Measurements from ENCODE around the gene EID3. TPM values are rescaled to one million over a fixed set of nuclear protein-coding genes. Genes with fewer than 3 reads are reported as not detected.
"Not testable (repeated sequence)": the region's sequence is repeated elsewhere in the genome, so short reads cannot be mapped to it uniquely, and the experiment has no call there.

EID3 gene
- total RNA-seq, 2 donors from 2014 or later = 9.0 to 17.9 TPM

- H3K4me3 Mint-ChIP-seq = no peak overlapping the region
- H3K36me3 Mint-ChIP-seq = no peaks in the 10 kb centered on the region
- DNase-seq (ENCODE audit: low spot score) (no peak), ATAC-seq (no peak)
- no peaks in the 10 kb centered on the region for H3K9me3 Mint-ChIP-seq
- peaks cover 9 to 13% of the 10 kb centered on the region in 2 donors for H3K4me1 Mint-ChIP-seq (ENCODE audit: low read depth in 2 of 2)
- peaks cover 10 to 20% of the 10 kb centered on the region in 2 donors for H3K27me3 Mint-ChIP-seq
- H3K27ac Mint-ChIP-seq = no peak overlapping the region
These were observed 22.7 kb upstream of the EID3 start for GRCh38 chr12:104280717-104281458.

GRCh38 chr12:104281636-104282035 lies 21.9 kb upstream of the EID3 start:
- H3K9me3 Mint-ChIP-seq = no peaks in the 10 kb centered on the region
- H3K27ac Mint-ChIP-seq = no peak overlapping the region
- H3K4me3 Mint-ChIP-seq = no peak overlapping the region
- H3K27me3 Mint-ChIP-seq = peaks cover 10 to 20% of the 10 kb centered on the region in 2 donors
- no peak for ATAC-seq
- peaks cover 9 to 13% of the 10 kb centered on the region in 2 donors for H3K4me1 Mint-ChIP-seq (ENCODE audit: low read depth in 2 of 2)
- no peak for DNase-seq (ENCODE audit: low spot score)
- no peaks in the 10 kb centered on the region for H3K36me3 Mint-ChIP-seq

- no peaks in the 10 kb centered on the region for H3K9me3 Mint-ChIP-seq
- H3K27me3 Mint-ChIP-seq = peaks cover 10 to 20% of the 10 kb centered on the region in 2 donors
- H3K36me3 Mint-ChIP-seq = no peaks in the 10 kb centered on the region
- ATAC-seq = no peak
- no peak overlapping the region for H3K27ac Mint-ChIP-seq
- no peak overlapping the region for H3K4me3 Mint-ChIP-seq
- peaks cover 13 to 17% of the 10 kb centered on the region in 2 donors for H3K4me1 Mint-ChIP-seq (ENCODE audit: low read depth in 2 of 2)
- DNase-seq (ENCODE audit: low spot score) = no peak
These were observed 21.4 kb upstream of the EID3 start for GRCh38 chr12:104282109-104282508.

GRCh38 chr12:104285740-104286515 lies 17.6 kb upstream of the EID3 start:
- H3K4me3 Mint-ChIP-seq = peak overlapping the region; percentile 97
- peak overlapping the region; percentile 99 to 100 for H3K27ac Mint-ChIP-seq
- peaks cover 30 to 36% of the 10 kb centered on the region in 2 donors for H3K4me1 Mint-ChIP-seq (ENCODE audit: low read depth in 2 of 2)
- ATAC-seq = no peak
- no peak for DNase-seq (ENCODE audit: low spot score)
- H3K27me3 Mint-ChIP-seq = peaks cover 5 to 11% of the 10 kb centered on the region in 2 donors
- H3K9me3 Mint-ChIP-seq = no peaks in the 10 kb centered on the region
- no peaks in the 10 kb centered on the region for H3K36me3 Mint-ChIP-seq

GRCh38 chr12:104286516-104287482 lies 16.7 kb upstream of the EID3 start:
- Mint-ChIP-seq H3K27me3 (peaks cover 0 to 2% of the 10 kb centered on the region in 2 donors), H3K27ac (peak overlapping the region; percentile 99 to 100), H3K36me3 (no peaks in the 10 kb centered on the region), H3K4me3 (peak overlapping the region; percentile 97), H3K9me3 (no peaks in the 10 kb centered on the region), H3K4me1 (ENCODE audit: low read depth in 2 of 2) (peaks cover 30 to 36% of the 10 kb centered on the region in 2 donors)
- peak; percentile 93 for DNase-seq (ENCODE audit: low spot score)
- peak; percentile 95 to 97 for ATAC-seq

- Mint-ChIP-seq H3K4me1 (ENCODE audit: low read depth in 2 of 2) (peaks cover 36 to 50% of the 10 kb centered on the region in 2 donors), H3K36me3 (peaks cover 12% of the 10 kb centered on the region), H3K4me3 (peak overlapping the region; percentile 97), H3K27ac (peak overlapping the region; percentile 99 to 100), H3K9me3 (no peaks in the 10 kb centered on the region), H3K27me3 (no peaks in the 10 kb centered on the region)
- peak; percentile 77 to 82 for ATAC-seq
- DNase-seq (ENCODE audit: low spot score) = peak; percentile 92
These were observed 14.8 kb upstream of the EID3 start for GRCh38 chr12:104288635-104289274.

- no peaks in the 10 kb centered on the region for H3K27me3 Mint-ChIP-seq
- peaks cover 15% of the 10 kb centered on the region for H3K36me3 Mint-ChIP-seq
- H3K9me3 Mint-ChIP-seq = no peaks in the 10 kb centered on the region
- H3K4me3 Mint-ChIP-seq = no peak overlapping the region
- H3K4me1 Mint-ChIP-seq (ENCODE audit: low read depth in 2 of 2) = peaks cover 40 to 61% of the 10 kb centered on the region in 2 donors
- no peak for DNase-seq (ENCODE audit: low spot score)
- H3K27ac Mint-ChIP-seq = no peak overlapping the region
- no peak for ATAC-seq
These were observed 13.2 kb upstream of the EID3 start for GRCh38 chr12:104290320-104290719.

GRCh38 chr12:104290855-104291254 lies 12.7 kb upstream of the EID3 start:
- no peak for DNase-seq (ENCODE audit: low spot score)
- no peak overlapping the region for H3K27ac Mint-ChIP-seq
- H3K9me3 Mint-ChIP-seq = no peaks in the 10 kb centered on the region
- H3K27me3 Mint-ChIP-seq = no peaks in the 10 kb centered on the region
- no peak for ATAC-seq
- H3K4me1 Mint-ChIP-seq (ENCODE audit: low read depth in 2 of 2) = peaks cover 41 to 61% of the 10 kb centered on the region in 2 donors
- no peak overlapping the region for H3K4me3 Mint-ChIP-seq
- peaks cover 19% of the 10 kb centered on the region for H3K36me3 Mint-ChIP-seq

GRCh38 chr12:104291867-104292524 lies 11.5 kb upstream of the EID3 start:
- peaks cover 19% of the 10 kb centered on the region for H3K36me3 Mint-ChIP-seq
- no peak overlapping the region for H3K4me3 Mint-ChIP-seq
- ATAC-seq = no peak
- H3K27me3 Mint-ChIP-seq = no peaks in the 10 kb centered on the region
- no peaks in the 10 kb centered on the region for H3K9me3 Mint-ChIP-seq
- peaks cover 35 to 50% of the 10 kb centered on the region in 2 donors for H3K4me1 Mint-ChIP-seq (ENCODE audit: low read depth in 2 of 2)
- no peak for DNase-seq (ENCODE audit: low spot score)
- peak overlapping the region in 1 of 2 donors; percentile 54 for H3K27ac Mint-ChIP-seq

GRCh38 chr12:104292872-104293794 lies 10.4 kb upstream of the EID3 start:
- ATAC-seq = no peak
- no peaks in the 10 kb centered on the region for H3K9me3 Mint-ChIP-seq
- H3K36me3 Mint-ChIP-seq = peaks cover 19% of the 10 kb centered on the region
- DNase-seq (ENCODE audit: low spot score) = no peak
- H3K27ac Mint-ChIP-seq = peak overlapping the region in 1 of 2 donors; percentile 54
- peaks cover 31 to 47% of the 10 kb centered on the region in 2 donors for H3K4me1 Mint-ChIP-seq (ENCODE audit: low read depth in 2 of 2)
- no peaks in the 10 kb centered on the region for H3K27me3 Mint-ChIP-seq
- H3K4me3 Mint-ChIP-seq = no peak overlapping the region

GRCh38 chr12:104294158-104294859 lies 9.2 kb upstream of the EID3 start:
- H3K27me3 Mint-ChIP-seq; H3K27ac Mint-ChIP-seq; H3K9me3 Mint-ChIP-seq; H3K4me3 Mint-ChIP-seq; ATAC-seq; DNase-seq (ENCODE audit: low spot score): not testable (repeated sequence)
- Mint-ChIP-seq H3K4me1 (ENCODE audit: low read depth in 2 of 2) (peaks cover 23 to 35% of the 10 kb centered on the region in 2 donors), H3K36me3 (peaks cover 19% of the 10 kb centered on the region)

All from natural killer cell treated with Interleukin-12 subunit alpha and Interleukin-12 subunit beta and Interleukin-15 and Interleukin-18, amount 100 ng/mL, for 72 hours (primary cell).